Measurements from ENCODE around the gene GRAMD1A.
"Not testable (repeated sequence)": the region's sequence is repeated elsewhere in the genome, so short reads cannot be mapped to it uniquely, and the experiment has no call there.

GRAMD1A gene

DNA sequence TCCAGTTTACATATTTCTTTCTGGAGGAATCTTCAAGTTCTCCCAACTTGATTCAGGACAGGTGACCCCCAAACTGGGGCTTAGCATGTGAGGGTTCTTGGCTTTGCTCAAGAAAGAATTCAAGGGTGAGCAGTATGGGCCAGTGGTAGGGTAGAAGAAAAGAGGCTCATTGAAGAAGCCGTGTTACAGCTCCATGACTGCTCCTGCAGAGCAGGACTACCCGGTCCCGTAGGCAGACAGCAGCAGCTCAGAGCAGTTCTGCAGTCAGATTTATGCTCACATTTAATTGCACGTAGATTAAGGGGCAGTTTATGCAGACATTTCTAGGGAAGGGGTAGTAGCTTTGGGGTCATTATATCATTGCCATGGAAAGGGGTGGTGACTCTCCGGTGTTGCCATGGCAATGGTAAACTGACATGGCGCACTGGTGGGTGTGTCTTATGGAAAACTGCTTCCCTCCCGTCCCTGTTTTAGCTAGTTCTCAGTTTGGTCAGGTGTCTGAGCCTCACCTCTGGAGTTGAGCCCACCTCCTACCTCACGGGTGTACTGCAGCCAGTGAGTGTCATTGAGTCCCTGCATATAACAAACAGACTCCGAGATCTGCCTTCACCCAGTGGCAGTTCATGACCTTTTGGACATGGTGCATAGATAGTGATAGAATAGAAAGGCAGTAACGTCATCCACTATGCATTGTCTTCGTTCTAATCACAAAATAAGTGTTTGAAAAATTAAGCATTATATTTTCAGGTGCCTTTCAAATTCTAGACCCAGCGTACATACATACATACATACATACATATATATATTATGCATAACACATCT lies 20.1 kb upstream of the GRAMD1A start:
- no peak for DNase-seq

DNA sequence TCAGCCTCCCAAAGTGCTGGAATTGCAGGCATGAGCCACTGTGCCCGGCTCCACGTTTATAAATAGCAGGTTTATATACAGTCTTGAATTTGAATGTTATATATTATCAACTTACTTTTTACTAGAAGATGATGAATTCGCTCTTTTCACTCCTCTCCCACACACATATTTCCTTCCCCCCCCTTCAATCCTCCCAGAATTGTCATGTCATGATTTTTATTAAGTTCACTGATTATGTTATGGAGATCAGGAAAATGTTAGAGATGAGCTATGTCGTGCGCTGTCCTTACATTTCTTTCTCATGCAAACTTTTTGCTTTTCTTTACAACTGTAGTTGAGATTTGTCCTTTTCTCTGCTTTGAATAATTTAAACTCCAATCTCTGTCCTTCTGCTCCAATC lies 17.8 kb upstream of the GRAMD1A start:
- no peak for DNase-seq

DNA sequence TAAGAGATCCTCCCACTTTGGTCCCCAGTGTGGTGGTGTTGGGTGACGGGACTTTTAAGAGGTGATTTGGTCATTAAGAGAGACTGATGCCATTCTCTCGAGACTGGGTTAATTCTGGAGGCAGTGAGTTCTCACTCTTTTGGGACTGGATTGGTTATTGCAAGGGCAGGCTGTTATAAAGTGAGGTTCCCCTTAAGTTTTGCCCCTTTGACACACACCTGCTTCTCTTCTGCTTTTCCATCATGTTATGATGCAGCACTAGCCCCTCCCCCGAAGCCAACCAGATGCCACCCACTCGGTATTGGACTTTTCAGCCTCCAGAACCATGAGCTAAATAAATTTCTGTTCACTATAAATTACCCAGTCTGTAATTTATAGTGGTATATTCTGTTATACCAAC lies 16.3 kb upstream of the GRAMD1A start:
- DNase-seq, result no peak

DNA sequence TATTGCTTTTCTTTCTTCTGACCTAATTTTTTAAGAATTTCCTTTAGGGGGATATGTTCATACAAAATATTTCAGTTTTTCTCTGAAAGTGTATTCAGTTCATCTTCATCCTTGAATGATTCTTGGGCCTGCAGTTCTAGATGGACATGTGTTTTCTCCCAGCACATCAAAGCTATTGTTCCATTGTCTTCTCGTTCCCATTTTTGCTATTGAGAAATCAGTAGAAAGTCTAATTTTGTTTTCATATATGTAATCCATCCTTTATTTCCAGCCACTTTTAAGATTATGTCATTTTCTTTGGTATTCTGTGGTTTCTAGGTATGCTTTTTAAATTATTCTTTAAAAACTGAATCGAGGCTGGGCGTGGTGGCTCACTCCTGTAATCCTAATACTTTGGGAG lies 15.8 kb upstream of the GRAMD1A start:
- no peak for DNase-seq

DNA sequence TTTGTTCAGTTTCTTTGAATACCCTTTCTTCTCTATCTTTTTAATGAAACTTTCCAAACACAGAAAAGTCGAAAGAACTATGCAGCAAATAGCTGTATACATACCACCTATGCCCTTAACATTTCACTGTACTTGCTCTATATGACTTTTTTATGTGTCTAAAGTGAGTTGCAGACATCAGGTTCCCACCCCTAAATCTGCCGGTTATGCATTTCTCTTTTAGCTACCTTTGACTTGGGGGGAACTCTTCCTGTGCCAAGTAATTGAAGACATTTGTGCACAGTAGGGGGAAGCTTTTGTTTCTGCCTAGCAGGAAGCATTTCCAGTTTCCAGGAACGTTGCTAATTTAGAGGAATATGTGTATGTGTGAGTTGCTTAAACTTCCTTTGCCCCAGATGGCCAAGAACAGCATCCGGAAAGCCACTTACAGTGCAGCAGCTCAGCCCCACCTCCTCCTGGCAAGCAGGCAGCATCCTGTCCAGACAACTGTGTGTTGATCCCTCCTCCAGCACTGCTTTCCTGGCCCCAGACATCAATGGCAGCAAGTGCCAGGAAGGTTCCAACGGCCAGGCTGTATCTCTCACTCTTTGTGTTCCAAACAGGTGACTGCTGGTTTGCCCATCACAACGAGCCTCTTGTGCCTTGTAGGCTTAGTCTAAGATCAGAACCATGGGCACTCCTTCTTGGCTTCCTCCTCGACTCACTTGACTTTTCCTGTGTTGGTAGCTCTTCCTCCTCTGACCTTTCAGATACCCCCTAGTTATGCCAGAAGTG lies 14.7 kb upstream of the GRAMD1A start:
- no peak for DNase-seq

DNA sequence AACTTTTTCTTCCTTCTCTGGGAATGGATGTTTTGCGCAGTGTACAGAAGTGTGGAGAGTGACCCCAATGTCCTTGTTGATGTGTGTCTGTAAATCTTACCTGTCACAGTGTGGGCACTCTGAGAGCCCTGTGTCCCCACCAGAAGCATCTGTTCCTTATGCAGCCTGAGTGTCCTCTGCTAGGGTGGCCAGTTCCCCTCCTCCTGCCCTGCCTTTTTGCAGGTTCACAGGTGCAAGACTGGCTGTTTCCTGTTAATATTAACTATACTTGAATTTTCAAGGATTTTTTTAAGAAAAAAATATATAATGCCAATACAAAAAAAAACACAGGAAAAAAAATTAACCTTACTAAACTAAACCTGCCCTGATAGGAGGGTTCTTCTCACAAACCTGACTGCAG lies 12.0 kb upstream of the GRAMD1A start:
- no peak for DNase-seq

DNA sequence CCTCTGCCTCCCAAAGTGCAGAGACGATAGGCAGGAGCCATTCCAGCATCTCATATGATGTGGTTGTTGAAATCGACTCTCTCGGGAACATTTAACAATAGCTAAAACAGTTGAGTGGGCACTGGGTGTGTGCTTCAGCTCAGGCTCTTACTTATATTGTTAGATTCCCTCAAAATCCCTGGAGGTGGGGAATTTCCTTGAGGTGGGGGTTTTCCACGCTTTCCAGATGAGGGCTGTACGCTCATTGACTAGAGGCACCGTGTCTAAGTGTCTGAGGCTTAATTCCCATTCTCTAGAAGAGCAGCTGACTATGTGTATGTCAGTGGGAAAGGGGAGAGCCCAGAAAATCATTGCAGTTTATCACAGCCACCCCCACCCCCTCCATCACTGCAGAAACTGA lies 10.8 kb upstream of the GRAMD1A start:
- peak; percentile 95 to 98 for DNase-seq

DNA sequence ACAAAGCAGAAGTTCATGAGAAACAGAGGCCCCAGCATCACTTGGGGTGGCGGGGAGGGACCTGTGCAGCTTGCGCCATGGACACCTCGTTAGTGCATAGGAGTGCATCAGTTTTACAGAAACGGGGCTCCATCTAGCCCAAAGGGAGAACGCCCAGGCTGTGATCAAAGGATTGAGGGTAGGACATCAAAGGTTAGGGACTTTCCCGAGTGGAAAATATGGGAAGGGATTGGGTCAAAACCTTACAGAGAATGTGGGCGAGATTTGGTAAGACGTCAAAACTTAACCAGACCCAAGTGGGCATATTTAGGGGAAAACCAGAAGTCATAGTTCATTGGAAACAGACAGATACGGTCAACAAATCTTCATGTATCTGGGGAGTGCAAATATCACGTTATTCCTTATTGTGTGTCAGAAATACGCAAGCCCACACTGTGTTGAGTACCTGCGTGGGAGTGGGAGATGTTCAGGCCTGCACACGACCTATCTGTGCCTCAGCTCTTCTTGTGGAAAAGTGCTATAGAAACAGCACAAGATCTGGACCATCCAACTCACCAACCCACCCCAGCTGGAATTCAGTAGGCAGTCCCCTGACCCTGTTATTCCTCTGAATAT lies 9.4 kb upstream of the GRAMD1A start:
- peak; percentile 85 to 97 for DNase-seq

DNA sequence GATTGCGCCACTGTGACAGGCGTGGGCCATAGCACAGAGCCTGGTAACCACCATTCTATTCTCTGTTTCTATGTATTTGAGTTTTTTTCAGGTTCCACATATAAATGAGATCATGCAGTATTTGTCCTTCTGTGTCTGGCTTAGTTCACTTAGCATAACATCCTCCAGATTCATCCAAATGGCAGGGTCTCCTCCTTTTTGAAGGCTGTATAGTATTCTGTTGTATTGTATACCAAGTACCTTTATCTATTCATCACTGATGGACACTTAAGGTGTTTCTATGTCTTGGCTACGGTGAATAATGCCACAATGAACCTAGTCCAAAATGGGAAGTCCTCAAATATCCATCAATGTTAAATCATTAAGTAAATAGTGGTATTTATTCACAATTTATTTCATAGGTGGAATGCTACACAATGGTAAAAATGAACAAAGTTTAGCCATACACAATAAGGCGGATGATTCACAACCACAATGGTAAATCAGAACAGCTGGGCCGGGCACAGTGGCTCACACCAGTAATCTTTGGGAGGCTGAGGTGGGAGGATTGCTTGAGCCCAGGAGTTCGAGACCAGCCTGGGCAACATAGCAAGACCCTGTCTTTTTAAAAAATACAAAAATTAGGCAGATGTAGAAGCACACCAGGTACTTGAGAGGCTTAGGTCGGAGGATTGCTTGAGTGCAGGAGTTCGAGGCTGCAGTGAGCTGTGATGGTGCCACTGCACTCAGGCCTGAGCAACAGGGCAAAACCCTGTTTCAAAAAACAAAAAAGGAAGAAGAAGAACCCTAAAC lies 8.4 kb upstream of the GRAMD1A start:
- DNase-seq, result no peak

DNA sequence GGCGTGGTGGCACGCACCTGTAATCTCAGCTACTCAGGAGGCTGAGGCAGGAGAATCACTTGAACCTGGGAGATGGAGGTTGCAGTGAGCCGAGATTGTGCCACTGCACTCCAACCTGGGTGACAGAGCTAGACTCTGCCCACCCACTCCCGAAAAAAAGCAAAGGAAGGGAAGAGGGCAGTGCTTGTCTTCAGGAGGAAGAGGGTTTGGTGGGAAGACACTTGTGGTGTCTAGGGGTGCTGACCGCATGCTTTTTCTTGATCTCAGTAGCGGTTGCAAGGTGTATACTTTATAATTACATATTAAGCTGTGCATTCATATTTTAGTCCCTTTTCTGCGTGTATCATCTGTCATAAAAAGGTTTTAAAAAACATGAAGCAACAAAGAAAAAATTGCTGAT lies 7.5 kb upstream of the GRAMD1A start:
- DNase-seq, result not testable (repeated sequence)

DNA sequence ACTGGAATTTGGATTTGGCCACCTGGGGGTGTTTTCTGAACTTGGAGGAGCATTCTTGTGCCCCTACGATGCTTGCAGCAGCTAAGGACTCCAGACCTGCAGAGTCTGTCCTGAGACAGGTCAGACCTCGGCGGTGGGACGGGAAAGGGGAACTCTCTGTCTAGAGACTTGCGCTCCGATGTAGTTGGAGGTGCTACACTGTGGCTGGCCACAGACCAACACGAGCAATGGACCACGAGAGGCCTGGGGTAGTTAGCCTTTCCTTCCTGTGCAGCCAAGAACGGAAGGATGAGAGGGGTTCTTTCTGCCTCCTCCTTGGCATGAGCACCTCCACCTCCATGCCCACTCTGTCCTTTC lies 5.9 kb upstream of the GRAMD1A start:
- DNase-seq, result no peak

DNA sequence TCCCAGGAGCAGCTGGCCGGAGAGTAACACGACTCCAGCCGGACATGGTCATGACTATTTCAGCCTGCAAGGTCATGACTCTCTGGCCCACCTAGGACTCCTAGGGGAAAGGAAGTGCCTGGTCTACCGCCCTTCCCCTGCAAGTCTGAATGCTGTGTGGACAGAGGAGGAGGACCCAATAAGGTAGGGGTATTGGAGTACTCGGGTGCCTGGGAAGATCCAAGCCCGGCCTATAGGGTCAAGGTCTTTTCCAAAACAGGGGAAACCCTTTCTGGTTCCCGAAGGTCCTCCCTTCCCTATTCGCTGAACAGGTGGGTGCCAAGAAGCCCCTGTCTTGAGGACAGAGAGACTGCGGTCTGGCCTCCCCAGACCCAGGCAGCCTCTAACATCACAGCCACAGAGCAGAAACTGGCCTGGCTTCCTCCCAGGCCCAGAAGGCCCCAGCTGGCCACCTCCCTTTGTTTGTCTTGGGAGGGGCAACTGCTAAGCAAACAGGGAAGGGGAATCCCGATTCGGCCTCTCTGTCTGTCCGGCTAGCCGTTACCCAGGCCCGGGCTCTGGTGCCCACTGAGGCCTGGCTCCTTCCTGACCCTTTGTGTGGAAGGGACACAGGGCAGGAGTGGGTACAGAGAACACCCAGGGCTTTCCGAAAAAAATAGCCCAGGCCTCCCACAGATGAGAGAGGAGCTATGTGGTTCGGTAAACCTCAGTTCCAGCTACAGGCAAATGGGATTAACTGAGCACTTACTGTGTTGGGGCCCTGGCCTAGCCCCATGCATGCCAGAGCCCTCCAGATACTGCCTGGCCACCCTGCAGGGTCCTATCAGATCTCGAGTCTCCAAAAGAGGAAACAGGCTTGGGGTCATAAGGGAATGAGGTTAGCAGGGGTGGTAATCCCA lies 5.2 kb upstream of the GRAMD1A start:
- peak in 1 of 2 donors; percentile 60 for DNase-seq

DNA sequence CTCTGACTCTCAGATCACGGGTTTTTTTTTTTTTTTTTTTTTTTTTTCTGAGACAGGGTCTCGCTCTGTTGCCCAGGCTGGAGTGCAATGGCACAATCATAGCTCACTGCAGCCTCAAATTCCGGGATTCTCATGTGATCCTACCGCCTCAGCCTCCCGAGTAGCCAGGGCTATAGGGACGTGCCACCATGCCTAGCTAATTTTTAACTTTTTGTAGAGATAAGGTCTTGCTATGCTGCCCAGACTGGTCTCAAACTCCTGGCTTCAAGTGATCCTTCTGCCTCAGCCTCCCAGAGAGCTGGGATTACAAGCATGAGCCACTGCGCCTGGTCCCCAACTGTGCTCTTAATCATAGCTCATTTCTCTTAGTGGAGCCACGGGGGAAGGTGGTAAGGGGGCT lies 4.6 kb upstream of the GRAMD1A start:
- no peak for DNase-seq

DNA sequence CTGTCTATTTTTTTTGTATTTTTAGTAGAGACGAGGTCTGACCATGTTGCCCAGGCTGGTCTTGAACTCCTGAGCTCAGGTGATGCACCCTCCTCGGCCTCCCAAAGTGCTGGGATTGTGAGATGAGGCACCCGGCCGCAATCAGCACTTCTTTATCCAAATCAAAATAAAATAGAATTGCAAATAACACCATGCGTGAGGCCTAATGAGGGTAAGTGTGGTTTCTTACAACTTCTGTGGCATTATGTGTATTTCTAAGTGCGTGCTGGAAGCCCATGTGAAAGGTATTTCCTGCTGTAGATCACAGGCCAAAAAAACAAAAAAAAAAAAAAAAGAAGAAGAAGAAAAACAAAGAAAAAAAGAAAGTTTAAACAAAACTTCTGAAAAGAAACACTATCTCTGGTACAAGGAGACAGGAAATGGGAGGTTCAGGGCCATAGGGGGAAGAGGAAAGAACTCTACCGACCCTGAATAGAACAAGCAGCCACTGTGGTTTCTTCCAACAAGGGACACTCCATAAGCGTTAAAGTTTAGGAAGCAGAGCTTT lies 3.0 kb upstream of the GRAMD1A start:
- DNase-seq, result no peak

DNA sequence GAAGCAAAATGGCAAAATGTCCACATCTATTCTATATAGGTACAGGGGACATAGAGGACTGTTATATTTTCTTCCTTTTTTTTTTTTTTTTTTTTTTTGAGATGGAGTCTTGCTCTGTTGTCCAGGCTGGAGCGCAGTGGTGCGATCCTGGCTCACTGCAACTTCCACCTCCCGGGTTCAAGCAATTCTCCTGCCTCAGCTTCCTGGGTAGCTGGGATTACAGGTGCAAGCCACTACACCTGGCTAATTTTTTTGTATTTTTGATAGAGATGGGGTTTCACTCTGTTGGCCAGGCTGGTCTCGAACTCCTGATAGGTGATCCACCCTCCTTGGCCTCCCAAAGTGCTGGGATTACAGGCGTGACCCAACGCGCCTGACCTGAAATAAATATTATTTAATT lies 1.9 kb upstream of the GRAMD1A start:
- not testable (repeated sequence) for DNase-seq

DNA sequence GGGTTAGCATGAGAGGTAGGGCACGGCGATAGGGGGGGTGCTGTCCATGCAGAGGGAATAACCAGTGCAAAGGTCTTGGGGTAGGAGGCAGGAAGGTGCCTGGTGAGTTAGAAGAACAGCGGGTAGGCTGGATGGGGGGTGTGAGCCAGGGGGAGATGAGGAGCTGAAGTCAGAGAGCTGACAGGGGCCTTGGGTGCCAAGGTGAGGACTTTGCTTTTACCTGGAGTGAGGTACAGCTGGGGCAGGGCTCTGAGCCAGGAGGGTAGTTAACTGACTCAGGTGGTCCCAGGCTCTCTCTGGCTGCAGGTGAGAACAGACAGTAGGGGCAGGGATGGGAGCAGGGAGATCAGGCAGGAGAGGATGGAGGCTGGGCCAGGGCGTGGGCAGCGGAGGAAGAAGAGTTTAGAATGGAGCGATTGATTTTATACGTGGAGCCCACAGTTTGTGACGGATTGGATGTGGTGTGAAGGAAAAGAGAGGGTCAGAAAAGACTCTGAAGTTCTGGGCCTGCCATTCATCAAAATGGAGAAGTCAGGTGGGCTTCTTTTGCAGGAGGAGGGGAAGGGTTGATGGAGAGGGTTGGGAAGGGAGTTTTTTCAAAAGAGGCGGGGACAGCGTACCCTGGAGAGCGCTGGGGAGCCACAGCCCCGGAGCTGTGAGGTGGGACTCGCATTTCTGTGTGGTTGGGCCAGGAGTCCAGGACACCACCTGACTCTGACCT lies 1.2 kb upstream of the GRAMD1A start:
- DNase-seq, result no peak

DNA sequence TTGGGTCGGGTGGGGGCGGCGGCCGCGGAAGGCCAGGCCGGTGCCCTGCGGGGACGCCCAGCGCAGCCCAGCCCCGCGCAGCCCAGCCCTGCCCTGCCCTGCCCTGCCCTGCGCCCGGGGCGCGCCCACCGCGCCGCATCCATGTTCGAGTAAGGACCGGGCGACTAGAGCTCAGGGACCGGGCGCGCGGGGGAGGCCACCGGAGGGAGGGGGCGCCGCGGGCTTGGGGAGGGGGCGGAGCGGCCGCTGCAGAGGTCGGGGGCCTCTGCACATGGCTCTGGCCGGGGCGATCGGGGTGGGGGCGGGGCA lies 169 bp downstream of the GRAMD1A start:
- peak in 1 of 2 donors; percentile 95 for DNase-seq

DNA sequence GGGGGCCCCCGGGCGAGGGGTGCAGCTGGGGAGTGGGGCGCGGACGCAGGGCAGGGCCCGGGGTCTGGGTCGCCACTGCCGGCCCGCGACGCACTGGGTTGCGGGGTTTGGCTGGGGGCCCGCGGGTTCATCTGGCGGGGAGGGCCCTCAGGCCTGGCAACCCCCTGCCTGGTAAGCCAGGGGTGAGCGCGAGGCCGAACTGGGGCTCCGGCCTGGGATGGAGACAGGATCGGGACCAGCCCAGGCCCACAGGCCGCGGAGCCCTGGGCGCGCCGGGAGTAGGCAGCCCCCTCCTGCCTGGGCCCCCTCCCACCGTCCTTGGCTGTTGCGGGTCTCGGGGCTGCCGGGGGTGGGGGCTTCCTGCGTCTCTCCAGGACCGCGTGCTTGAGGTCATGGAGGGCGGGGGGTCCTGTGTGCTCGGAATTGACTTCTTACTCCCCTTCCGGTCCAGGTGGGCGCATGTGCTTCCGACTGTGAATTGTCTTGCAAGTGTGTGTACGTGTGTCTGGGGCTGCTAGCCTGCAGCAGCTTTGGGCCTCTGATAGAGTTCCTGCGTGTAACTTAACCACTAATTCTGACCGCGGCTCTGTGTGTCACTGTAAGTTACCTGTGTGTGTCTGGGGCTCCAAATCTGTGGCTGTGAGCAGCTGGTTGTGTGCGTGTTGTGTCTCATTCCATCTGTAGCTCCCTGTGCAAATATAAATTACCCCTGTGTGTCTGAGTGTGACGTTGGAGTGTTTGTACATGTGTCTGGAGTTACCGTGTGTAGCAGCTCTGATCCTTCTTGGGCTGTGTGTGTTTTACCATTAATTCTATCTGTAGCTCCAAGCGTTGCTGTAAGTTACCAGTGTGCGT lies 751 bp downstream of the GRAMD1A start:
- peak; percentile 52 to 73 for DNase-seq

DNA sequence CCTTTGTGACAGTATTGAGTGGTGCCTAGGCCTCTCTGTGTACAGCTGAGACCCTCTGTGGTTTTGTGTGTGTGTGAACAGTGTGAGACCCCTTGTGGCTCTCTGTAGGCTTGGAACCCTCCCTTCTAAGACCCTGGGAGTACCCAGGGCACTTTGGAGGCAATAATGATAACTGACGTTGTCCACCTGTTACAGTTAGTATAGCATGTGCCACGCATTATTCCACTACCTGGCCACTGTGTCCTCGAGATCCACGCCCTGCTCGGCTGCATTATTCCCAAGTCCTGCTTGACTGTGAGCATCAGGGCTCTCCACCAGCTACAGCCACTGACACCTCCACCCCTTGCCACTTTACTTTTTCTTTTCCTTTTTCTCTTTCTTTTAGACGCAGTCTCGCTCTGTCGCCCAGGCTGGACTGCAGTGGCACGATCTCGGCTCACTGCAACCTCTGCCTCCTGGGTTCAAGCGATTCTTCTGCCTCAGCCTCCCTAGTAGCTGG lies 2.0 kb downstream of the GRAMD1A start:
- DNase-seq, result no peak
